HepG2 (cell line): ENCODE data around the gene EDEM3. TPM values are rescaled to one million over a fixed set of nuclear protein-coding genes. Genes with fewer than 3 reads are reported as not detected.

ENCODE experiments used
- AGO2 ChIP-seq: fragments of 200-400 bp; formaldehyde crosslinking; optimal IDR thresholded peaks from 2 replicates; pipeline ENCODE3; 2017; ENCODE audit warnings: mild to moderate bottlenecking, low read depth, low read length, moderate library complexity
- E2F1 ChIP-seq: sonication (generic); formaldehyde crosslinking; IDR thresholded peaks from 2 replicates; pipeline ENCODE4 v1.5.0; 2020; ENCODE audit warnings: missing genetic modification reagents
- FOXM1 ChIP-seq: sonication (generic); formaldehyde crosslinking; IDR thresholded peaks from 2 replicates; pipeline ENCODE4 v1.5.0; 2020; ENCODE audit warnings: missing genetic modification reagents
- GFI1 ChIP-seq: sonication (generic); formaldehyde crosslinking; IDR thresholded peaks from 2 replicates; pipeline ENCODE4 v1.5.0; 2020; ENCODE audit warnings: missing genetic modification reagents, mild to moderate bottlenecking, borderline replicate concordance
- GMEB2 ChIP-seq: IDR thresholded peaks from 2 replicates; pipeline ENCODE4 v1.6.1; 2016; ENCODE audit warnings: missing biosample characterization, missing genetic modification reagents, low read depth
- HNRNPLL ChIP-seq: fragments of 200-400 bp; formaldehyde crosslinking; IDR thresholded peaks from 2 replicates; pipeline ENCODE4 v1.6.1; 2017; ENCODE audit warnings: mild to moderate bottlenecking, low read depth, low read length; ENCODE audit not compliant: poor library complexity, severe bottlenecking
- MED8 ChIP-seq: sonication (generic); formaldehyde crosslinking; IDR thresholded peaks from 2 replicates; pipeline ENCODE4 v1.8.1; 2023; ENCODE audit warnings: mild to moderate bottlenecking, missing genetic modification reagents; ENCODE audit not compliant: insufficient replicate concordance
- MYC ChIP-seq: sonication (generic); formaldehyde crosslinking; IDR thresholded peaks from 2 replicates; pipeline ENCODE4 v1.9.0; 2021; ENCODE audit warnings: missing genetic modification reagents, borderline replicate concordance
- RBM39 ChIP-seq: fragments of 200-400 bp; formaldehyde crosslinking; IDR thresholded peaks from one replicate; pipeline ENCODE4 v1.6.1; 2018; ENCODE audit warnings: antibody characterized with exemption, mild to moderate bottlenecking, low read depth, low read length; ENCODE audit not compliant: poor library complexity, severe bottlenecking
- RFXAP ChIP-seq: sonication (generic); formaldehyde crosslinking; IDR thresholded peaks from 2 replicates; pipeline ENCODE4 v1.4.0; 2020; ENCODE audit warnings: missing genetic modification reagents, borderline replicate concordance
- ZNF121 ChIP-seq: sonication (generic); formaldehyde crosslinking; IDR thresholded peaks from 2 replicates; pipeline ENCODE4 v1.5.0; 2020; ENCODE audit warnings: mild to moderate bottlenecking, missing genetic modification reagents
- ZNF205 ChIP-seq: IDR thresholded peaks from 2 replicates; pipeline ENCODE4 v1.6.1; 2018; ENCODE audit warnings: missing biosample characterization, missing genetic modification reagents
- ZNF281 ChIP-seq: sonication (generic); formaldehyde crosslinking; IDR thresholded peaks from 2 replicates; pipeline ENCODE4 v1.4.0; 2020; ENCODE audit warnings: missing genetic modification reagents, borderline replicate concordance
- ZNF556 ChIP-seq: sonication (generic); formaldehyde crosslinking; IDR thresholded peaks from 2 replicates; pipeline ENCODE4 v1.4.0; 2020; ENCODE audit warnings: mild to moderate bottlenecking, missing genetic modification reagents, borderline replicate concordance
- ZNF749 ChIP-seq: sonication (generic); formaldehyde crosslinking; IDR thresholded peaks from 2 replicates; pipeline ENCODE4 v1.8.0; 2022; ENCODE audit warnings: mild to moderate bottlenecking, missing genetic modification reagents, moderate library complexity, borderline replicate concordance
- polyA plus RNA-seq, 8 experiments: library from polyadenylated mRNA; depleted of rRNA in 3 of 8; stranded (reverse) in 7 of 8; unstranded in 1 of 8; fragments of >200 nt; fragmentation: Illumina TruSeq in 4 of 8; extraction: Trizol in 4 of 8; gene quantifications; 2 replicates each; pipeline versions ENCODE4 v1.2.1 to v1.2.3, GENCODE V29; 2011 to 2016; ENCODE audit warnings: low read depth in 4 of 8, missing spikeins in 1 of 8, mixed read lengths in 1 of 8; ENCODE audit not compliant: insufficient read depth in 1 of 8
- total RNA-seq, 5 experiments: library from RNA; depleted of rRNA; stranded (reverse); fragments of >200 nt; fragmentation: Illumina TruSeq; extraction: Trizol; gene quantifications; 2 replicates each; pipeline ENCODE4 v1.2.3, GENCODE V29; 2016; ENCODE audit warnings: low read depth in 1 of 5
- TF ChIP-seq, protein P1 (sequence below): sonication (generic); formaldehyde crosslinking; IDR thresholded peaks from 2 replicates; pipeline ENCODE4 v1.5.0; 2020; ENCODE audit warnings: mild to moderate bottlenecking, missing genetic modification reagents, moderate library complexity

The EDEM3 gene
- total and polyA plus RNA-seq, 2 of the 13 experiments (the other 11 are each of a cell fraction or from before 2014, with no cell fraction given) = 13.1 to 18.2 TPM

GRCh38 chr1:184754476-184755225 is at the start of gene EDEM3 (continued):
- TF ChIP-seq, protein P1, sequence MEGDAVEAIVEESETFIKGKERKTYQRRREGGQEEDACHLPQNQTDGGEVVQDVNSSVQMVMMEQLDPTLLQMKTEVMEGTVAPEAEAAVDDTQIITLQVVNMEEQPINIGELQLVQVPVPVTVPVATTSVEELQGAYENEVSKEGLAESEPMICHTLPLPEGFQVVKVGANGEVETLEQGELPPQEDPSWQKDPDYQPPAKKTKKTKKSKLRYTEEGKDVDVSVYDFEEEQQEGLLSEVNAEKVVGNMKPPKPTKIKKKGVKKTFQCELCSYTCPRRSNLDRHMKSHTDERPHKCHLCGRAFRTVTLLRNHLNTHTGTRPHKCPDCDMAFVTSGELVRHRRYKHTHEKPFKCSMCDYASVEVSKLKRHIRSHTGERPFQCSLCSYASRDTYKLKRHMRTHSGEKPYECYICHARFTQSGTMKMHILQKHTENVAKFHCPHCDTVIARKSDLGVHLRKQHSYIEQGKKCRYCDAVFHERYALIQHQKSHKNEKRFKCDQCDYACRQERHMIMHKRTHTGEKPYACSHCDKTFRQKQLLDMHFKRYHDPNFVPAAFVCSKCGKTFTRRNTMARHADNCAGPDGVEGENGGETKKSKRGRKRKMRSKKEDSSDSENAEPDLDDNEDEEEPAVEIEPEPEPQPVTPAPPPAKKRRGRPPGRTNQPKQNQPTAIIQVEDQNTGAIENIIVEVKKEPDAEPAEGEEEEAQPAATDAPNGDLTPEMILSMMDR (CRISPR knock-in tag) = no peak
- TF ChIP-seq ZNF749 (CRISPR knock-in tag) (0 out of 2 replicates have a peak, but pooled peaks have one; percentile 60), MYC (CRISPR knock-in tag) (peak; percentile 58; the same call in 1 of the 2 replicates), ZNF556 (CRISPR knock-in tag) (peak; percentile 72; the same call in 1 of the 2 replicates), MED8 (no peak), E2F1 (peak; percentile 40; the same call in 1 of the 2 replicates), HNRNPLL (peak; percentile 70), FOXM1 (CRISPR knock-in tag) (no peak; the same call in 1 of the 2 replicates), GMEB2 (0 out of 2 replicates have a peak, but pooled peaks have one; percentile 26), ZNF121 (CRISPR knock-in tag) (no peak), RBM39 (peak; percentile 35), ZNF205 (CRISPR knock-in tag) (no peak), GFI1 (CRISPR knock-in tag) (peak; percentile 63; the same call in 1 of the 2 replicates), RFXAP (CRISPR knock-in tag) (0 out of 2 replicates have a peak, but pooled peaks have one; percentile 47), AGO2 (peak; percentile 82), ZNF281 (CRISPR knock-in tag) (no peak)
